Spleen (tissue), 7 donors: ENCODE results near the gene LHFPL5.

Experiments
- CTCF ChIP-seq, 11 experiments: fragments of 200-600 bp in 7 of 11; fragments of 450-650 bp in 4 of 11; sonication (generic) in 4 of 11; IDR thresholded peaks in 8 of 11; conservative IDR thresholded peaks in 3 of 11; 1 replicate in 7 of 11; 2 replicates in 4 of 11; pipeline versions ENCODE4 v1.4.0 to v1.8.0; 2016 to 2021; ENCODE audit warnings: antibody characterized with exemption in 11 of 11, inconsistent platforms in 4 of 11, mild to moderate bottlenecking in 1 of 11
- POLR2A ChIP-seq, 3 donors: fragments of 450-650 bp; IDR thresholded peaks; one replicate each; pipeline ENCODE4 v1.5.1; 2017; ENCODE audit warnings: antibody characterized with exemption in 3 of 3, mild to moderate bottlenecking in 1 of 3
- POLR2AphosphoS5 ChIP-seq, 3 donors: sonication (generic); formaldehyde crosslinking; IDR thresholded peaks; one replicate each; pipeline ENCODE4 v1.5.1; 2017; ENCODE audit warnings: antibody characterized with exemption in 3 of 3
- donor health status: DM: no; HTN: no; CAD: no; lungs with moderate emphysema.
- donor health status: DM: no; HTN: no; CAD: no.
- donor health status: DM: no; HTN: no; CAD: no.

GRCh38 chr6:35796236-35796635, 8.9 kb upstream of the LHFPL5 start:
- TF ChIP-seq CTCF (IDR thresholded peaks at IDR 0.05 in 8 of 11, conservative IDR thresholded peaks at IDR 0.05 in 3 of 11) (no peak), POLR2A (IDR thresholded peaks at IDR 0.05) (no peak), POLR2AphosphoS5 (IDR thresholded peaks at IDR 0.05) (no peak)
